NCI-H2081 treated with DMSO at 0.1 percent for 48 hours (cell line): ENCODE measurements around the gene CDX1.

Experiments
- DNase-seq: peaks from one replicate; lab custom pipeline; 2025; lab: John Stamatoyannopoulos, UW

The CDX1 gene

GRCh38 chr5:150184006-150184405 is 17.4 kb downstream of the CDX1 start:
- no peak for DNase-seq

GRCh38 chr5:150184990-150185912 is 18.7 kb downstream of the CDX1 start:
- DNase-seq, result no peak

GRCh38 chr5:150186137-150186536 is 19.6 kb downstream of the CDX1 start:
- DNase-seq, result no peak

- no peak for DNase-seq
Observed at GRCh38 chr5:150186897-150187296, 20.3 kb downstream of the CDX1 start.

- no peak for DNase-seq
Observed at GRCh38 chr5:150188146-150188842, 21.7 kb downstream of the CDX1 start.

GRCh38 chr5:150189326-150189725 is 22.7 kb downstream of the CDX1 start:
- no peak for DNase-seq

GRCh38 chr5:150189728-150190502 is 23.3 kb downstream of the CDX1 start, which contains the start of gene SLC6A7:
Gene SLC6A7, plus strand, starts transcription at chr5:150190062. Its CDS starts 266 bp downstream, at chr5:150190328.
- no peak for DNase-seq

GRCh38 chr5:150190503-150190979 is 24.0 kb downstream of the CDX1 start:
- no peak for DNase-seq

GRCh38 chr5:150190987-150191386 is 24.4 kb downstream of the CDX1 start:
- DNase-seq, result no peak

- DNase-seq, result no peak
Observed at GRCh38 chr5:150192462-150192861, 25.9 kb downstream of the CDX1 start.

GRCh38 chr5:150195736-150196485 is 29.3 kb downstream of the CDX1 start:
- no peak for DNase-seq

GRCh38 chr5:150196514-150196913 is 29.9 kb downstream of the CDX1 start:
- no peak for DNase-seq

GRCh38 chr5:150196986-150197385 is 30.4 kb downstream of the CDX1 start:
- no peak for DNase-seq

GRCh38 chr5:150197476-150197875 is 30.9 kb downstream of the CDX1 start:
- no peak for DNase-seq

- no peak for DNase-seq
Observed at GRCh38 chr5:150202501-150202900, 35.9 kb downstream of the CDX1 start.

- DNase-seq, result no peak
Observed at GRCh38 chr5:150203832-150204589, 37.4 kb downstream of the CDX1 start.

- no peak for DNase-seq
Observed at GRCh38 chr5:150204590-150204960, 38.0 kb downstream of the CDX1 start.

- no peak for DNase-seq
Observed at GRCh38 chr5:150206098-150206778, 39.7 kb downstream of the CDX1 start.

GRCh38 chr5:150206779-150207115 is 40.2 kb downstream of the CDX1 start:
- DNase-seq, result no peak
